Measurements from ENCODE around the gene OLFML2A. TPM values are rescaled to one million over a fixed set of nuclear protein-coding genes. Genes with fewer than 3 reads are reported as not detected.
A peak's percentile ranks its signal among the peaks of the same experiment; 100 is the strongest.

Gene OLFML2A
- total and polyA plus RNA-seq, 8 donors = 0.95 to 8.6 (median 6.1) TPM

DNA sequence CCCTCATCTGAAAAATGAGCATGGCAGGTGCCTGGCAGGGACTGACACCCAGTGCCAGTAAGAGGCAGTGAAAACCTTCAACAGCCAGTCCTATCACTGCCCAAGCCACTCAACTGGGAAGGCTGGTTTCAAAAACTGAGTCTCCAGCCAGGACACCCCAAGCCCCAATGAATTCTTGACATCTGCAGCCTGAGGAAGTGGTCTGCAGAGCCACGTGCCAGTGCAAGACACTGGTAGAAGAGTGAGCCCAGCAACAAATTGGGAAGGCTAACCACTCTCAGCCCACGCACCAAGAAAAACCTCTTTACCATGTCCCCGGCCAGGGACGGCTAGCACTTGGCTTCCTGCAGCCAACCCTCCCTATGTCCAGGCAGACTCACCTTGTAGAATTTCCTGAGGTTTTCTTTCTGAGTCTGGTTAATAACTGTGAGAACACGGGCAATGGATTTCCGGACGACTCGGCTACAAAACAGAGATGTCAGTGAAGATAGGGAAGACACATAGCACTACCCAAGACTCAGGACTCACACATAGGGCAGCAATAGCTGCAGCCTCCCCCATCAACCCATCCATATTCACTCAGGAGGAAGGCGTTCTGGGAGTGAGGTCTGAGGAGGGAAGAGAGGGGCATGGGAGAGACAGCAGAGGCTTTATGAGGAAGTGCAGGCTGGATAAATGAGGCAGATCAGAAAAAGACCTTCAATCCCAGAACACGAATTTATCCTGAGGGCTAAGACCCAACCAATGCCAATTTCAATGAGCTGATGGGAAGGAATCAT lies 83.1 kb downstream of the OLFML2A start:
- Histone ChIP-seq H3K4me1 (peaks cover 0 to 27% (median 23%) of the 10 kb centered on the region in 3 donors), H3K4me3 (peak overlapping the region in 3 of 4 donors; percentile 3 to 69 (median 50)), H3K36me3 (peaks cover 6 to 37% (median 16%) of the 10 kb centered on the region in 3 donors), H3K9me3 (no peaks in the 10 kb centered on the region), H3K27me3 (no peaks in the 10 kb centered on the region), H3K27ac (no peak overlapping the region)
- 38 to 52% methylated on average over 10 of the region's 10 CpGs for WGBS, 2 donors
- intact Hi-C loops (cut with DNase I) = loop anchor here in 1 of 3 donors (10.0 kb wide), 1 partner anchor 75 kb away; no protein-coding TSS in a partner anchor
- no peak for TF ChIP-seq CTCF (IDR thresholded peaks at IDR 0.05)
- DNase-seq = no peak
- no peak for FAIRE-seq
- no peak for ATAC-seq

- WGBS, 2 donors = 5 to 6% methylated on average over 12 of the region's 12 CpGs
- peak overlapping the region in 1 of 4 donors; percentile 82 for H3K27ac ChIP-seq
- DNase-seq = no peak
- ATAC-seq = no peak
- intact Hi-C loops (cut with DNase I) = no loop called here
- H3K27me3 ChIP-seq = no peaks in the 10 kb centered on the region
- H3K9me3 ChIP-seq = no peaks in the 10 kb centered on the region
- no peak for FAIRE-seq
- H3K4me1 ChIP-seq = peaks cover 0 to 27% (median 23%) of the 10 kb centered on the region in 3 donors
- peaks cover 6 to 37% (median 16%) of the 10 kb centered on the region in 3 donors for H3K36me3 ChIP-seq
- peak overlapping the region; percentile 50 to 99 (median 82) for H3K4me3 ChIP-seq
- TF ChIP-seq CTCF (IDR thresholded peaks at IDR 0.05) = no peak
These were observed 83.8 kb downstream of the OLFML2A start for GRCh38 chr9:124860582-124861341.

DNA sequence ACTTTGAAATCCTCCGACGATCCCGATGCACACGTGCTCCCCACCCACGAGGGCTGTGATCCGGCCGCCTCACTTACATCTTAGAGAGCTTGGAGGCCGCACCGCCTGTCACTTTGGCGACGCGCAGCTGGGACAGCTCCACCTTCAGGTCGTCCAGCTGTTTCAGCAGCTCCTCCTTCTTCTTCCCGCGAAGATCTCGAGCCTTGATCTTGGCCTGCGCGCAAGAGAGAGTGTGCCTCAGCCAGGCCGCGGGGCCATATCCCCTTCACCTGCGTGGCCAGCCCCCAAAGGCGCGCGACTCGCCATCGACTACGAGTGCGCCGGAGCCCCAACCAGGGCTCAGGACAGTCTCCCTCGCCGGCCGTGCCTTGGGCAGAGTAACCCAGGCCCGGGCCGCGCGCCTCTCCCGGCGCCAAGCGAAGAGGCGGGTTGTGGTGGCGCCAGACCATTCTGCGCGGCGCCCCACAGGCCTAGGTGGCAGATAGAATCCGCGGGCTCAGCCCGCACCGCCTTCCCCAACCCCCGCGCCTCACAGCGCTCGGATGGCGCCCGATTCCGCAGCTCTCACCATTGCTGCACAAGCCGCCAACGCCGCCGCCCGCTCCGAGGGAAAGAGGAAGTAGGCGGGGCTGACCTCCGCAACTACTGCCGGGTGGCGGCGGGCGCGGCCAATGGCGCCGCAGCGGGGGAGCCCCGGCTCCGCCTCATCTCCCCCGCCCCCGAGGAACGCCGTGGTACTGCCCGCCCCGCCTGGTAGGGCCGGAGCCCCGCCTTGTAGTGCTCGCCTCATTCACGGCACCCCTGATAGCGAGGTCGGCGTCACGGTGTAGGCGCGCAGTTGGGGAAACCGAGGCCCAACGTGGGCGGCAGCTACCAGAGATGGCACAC lies 84.7 kb downstream of the OLFML2A start, which contains the start of the genes ARPC5L and RPL35:
ARPC5L (plus strand) TSS at position 789 of the 888 bp plus-strand sequence. CDS start 7,161 bp downstream, outside the sequence.
RPL35 (minus strand) TSS at position 616 of the 888 bp plus-strand sequence; CDS start at position 571, 45 bp downstream.
- no peak for FAIRE-seq
- no peaks in the 10 kb centered on the region for H3K9me3 ChIP-seq
- TF ChIP-seq CTCF (IDR thresholded peaks at IDR 0.05) = no peak
- peaks cover 6 to 37% (median 16%) of the 10 kb centered on the region in 3 donors for H3K36me3 ChIP-seq
- peak within 1 kb of the TSS; percentile 75 to 87 (median 80) for H3K27ac ChIP-seq
- H3K4me1 ChIP-seq = peaks cover 0 to 27% (median 23%) of the 10 kb centered on the region in 3 donors
- DNase-seq = peak; percentile 93 to 97 (median 95)
- peak within 1 kb of the TSS; percentile 50 to 99 (median 82) for H3K4me3 ChIP-seq
- H3K27me3 ChIP-seq = no peaks in the 10 kb centered on the region
- WGBS, 2 donors = 0 to 1% methylated on average over 79 to 92 of the region's 92 CpGs
- ATAC-seq = peak; percentile 94 to 98 (median 96)
- intact Hi-C loops (cut with DNase I) = no loop called here

- peak overlapping the region in 1 of 4 donors; percentile 69 for H3K4me3 ChIP-seq
- ATAC-seq = peak in 2 of 4 donors; percentile 6 to 7
- WGBS, 2 donors = 20 to 25% methylated on average over 7 of the region's 7 CpGs
- H3K27me3 ChIP-seq = no peaks in the 10 kb centered on the region
- no peaks in the 10 kb centered on the region for H3K9me3 ChIP-seq
- no peak for FAIRE-seq
- H3K27ac ChIP-seq = peak overlapping the region in 3 of 4 donors; percentile 79 to 87 (median 82)
- TF ChIP-seq CTCF (IDR thresholded peaks at IDR 0.05) = no peak
- peak in 1 of 6 donors; percentile 42 for DNase-seq
- intact Hi-C loops (cut with DNase I) = no loop called here
- H3K36me3 ChIP-seq = peaks cover 3 to 20% (median 14%) of the 10 kb centered on the region in 3 donors
- H3K4me1 ChIP-seq = peaks cover 0 to 33% (median 31%) of the 10 kb centered on the region in 3 donors
These were observed 86.5 kb downstream of the OLFML2A start for GRCh38 chr9:124863371-124863871.

Measured in pancreas (tissue), 10 donors.